ENCODE results near the gene DENND11.

- TF ChIP-seq NCOR1 (IDR thresholded peaks at IDR 0.05), result no peak
- no peak for TF ChIP-seq CAMTA2 (CRISPR knock-in tag; conservative IDR thresholded peaks at IDR 0.05)
- TF ChIP-seq TBL1XR1 (IDR thresholded peaks at IDR 0.05; ENCODE audit: low read length in 2 of 2), result no peak
- TF ChIP-seq EP300 (IDR thresholded peaks at IDR 0.05; ENCODE audit: low read length), result no peak
- no peak for TF ChIP-seq EZH2 (IDR thresholded peaks at IDR 0.05; ENCODE audit: borderline replicate concordance, low read depth, low read length)
- TF ChIP-seq FOXK1 (CRISPR knock-in tag; IDR thresholded peaks at IDR 0.05; ENCODE audit: borderline replicate concordance), result no peak
- no peak for TF ChIP-seq ZBTB40 (IDR thresholded peaks at IDR 0.05)
- no peak for TF ChIP-seq ZBTB40 (CRISPR knock-in tag; IDR thresholded peaks at IDR 0.05)
- no peak for TF ChIP-seq TCF7L2 (IDR thresholded peaks at IDR 0.05; ENCODE audit: low read depth, low read length)
- no peak for TF ChIP-seq SRSF9 (IDR thresholded peaks at IDR 0.05; ENCODE audit: borderline replicate concordance, low read depth, low read length)
- TF ChIP-seq ZNF511 (CRISPR knock-in tag; IDR thresholded peaks at IDR 0.05), result no peak
- TF ChIP-seq ATF4 (CRISPR knock-in tag; IDR thresholded peaks at IDR 0.05), result no peak
- no peak for TF ChIP-seq ELF1 (tag; IDR thresholded peaks at IDR 0.05)
Measured at GRCh38 chr7:141704741-141705140, 2.8 kb upstream of the DENND11 start.
